ENCODE data around the gene PNLIPRP3.
"Not testable (repeated sequence)": the region's sequence is repeated elsewhere in the genome, so short reads cannot be mapped to it uniquely, and the experiment has no call there.

PNLIPRP3 gene

DNA sequence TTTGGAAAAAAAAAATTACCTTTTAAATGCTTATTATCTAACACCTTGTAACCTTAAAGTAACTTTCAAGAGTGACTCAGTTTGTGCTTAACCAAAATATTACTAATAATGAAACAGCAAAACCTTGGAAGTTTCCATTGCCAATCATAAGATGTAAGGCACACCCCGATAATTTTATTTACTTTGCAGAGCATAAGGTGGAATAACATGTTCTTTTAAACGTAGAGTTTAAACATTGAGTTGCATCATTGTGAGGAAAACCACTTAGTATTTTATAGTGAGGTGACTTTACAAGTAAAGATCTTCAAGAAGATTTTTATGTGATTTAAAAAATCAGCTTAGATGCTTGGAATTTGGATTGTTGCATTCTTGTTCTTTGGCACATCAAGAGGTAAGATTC, at the start of gene PNLIPRP3:
Gene PNLIPRP3 (plus strand): TSS at position 177 of the 400 bp plus-strand sequence. CDS start 166 bp downstream, at position 343.
- no peak for DNase-seq

DNA sequence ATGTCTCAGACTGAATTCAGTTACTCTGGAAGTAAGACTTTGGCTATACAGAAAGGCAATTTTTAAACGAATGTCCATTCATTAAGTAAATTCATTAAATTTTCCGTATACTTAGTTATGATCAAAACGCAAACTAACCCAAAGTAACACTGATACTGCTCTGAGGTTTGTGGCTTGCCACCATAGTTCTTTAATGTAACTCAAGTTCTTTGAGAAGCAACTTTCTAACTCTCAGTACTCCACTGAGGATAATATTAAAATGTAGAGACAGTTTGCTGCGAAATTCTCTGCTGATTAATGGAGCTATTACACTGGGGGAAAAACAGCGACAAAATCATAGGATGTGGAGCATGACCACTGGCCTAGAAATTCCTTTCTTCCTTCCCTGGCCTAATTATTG, 45.4 kb upstream of the PNLIPRP3 start:
- no peak for DNase-seq

DNA sequence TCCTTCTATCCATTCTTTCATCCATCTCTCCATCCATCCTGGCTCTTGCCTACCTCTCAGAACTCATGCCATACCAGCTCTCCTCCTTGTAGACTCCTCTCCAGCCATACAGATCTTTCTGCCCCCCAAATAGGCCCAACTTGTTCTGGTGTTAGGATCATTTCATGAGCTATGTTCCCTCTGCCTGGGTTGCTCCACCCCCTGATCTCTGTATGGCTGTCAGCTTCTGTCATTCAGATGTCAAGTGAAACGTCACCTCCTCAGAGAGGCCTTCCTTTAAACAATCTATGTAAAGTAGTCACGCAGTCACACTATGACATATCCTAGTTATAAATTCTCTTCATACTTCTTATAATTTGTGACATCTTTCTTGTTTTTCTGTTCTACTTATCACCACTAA, 42.3 kb upstream of the PNLIPRP3 start:
- DNase-seq: no peak

- DNase-seq: peak; percentile 5
These were observed 41.4 kb upstream of the PNLIPRP3 start for GRCh38 chr10:116385994-116386809.

- not testable (repeated sequence) for DNase-seq
These were observed 34.3 kb upstream of the PNLIPRP3 start for GRCh38 chr10:116393246-116393831.

DNA sequence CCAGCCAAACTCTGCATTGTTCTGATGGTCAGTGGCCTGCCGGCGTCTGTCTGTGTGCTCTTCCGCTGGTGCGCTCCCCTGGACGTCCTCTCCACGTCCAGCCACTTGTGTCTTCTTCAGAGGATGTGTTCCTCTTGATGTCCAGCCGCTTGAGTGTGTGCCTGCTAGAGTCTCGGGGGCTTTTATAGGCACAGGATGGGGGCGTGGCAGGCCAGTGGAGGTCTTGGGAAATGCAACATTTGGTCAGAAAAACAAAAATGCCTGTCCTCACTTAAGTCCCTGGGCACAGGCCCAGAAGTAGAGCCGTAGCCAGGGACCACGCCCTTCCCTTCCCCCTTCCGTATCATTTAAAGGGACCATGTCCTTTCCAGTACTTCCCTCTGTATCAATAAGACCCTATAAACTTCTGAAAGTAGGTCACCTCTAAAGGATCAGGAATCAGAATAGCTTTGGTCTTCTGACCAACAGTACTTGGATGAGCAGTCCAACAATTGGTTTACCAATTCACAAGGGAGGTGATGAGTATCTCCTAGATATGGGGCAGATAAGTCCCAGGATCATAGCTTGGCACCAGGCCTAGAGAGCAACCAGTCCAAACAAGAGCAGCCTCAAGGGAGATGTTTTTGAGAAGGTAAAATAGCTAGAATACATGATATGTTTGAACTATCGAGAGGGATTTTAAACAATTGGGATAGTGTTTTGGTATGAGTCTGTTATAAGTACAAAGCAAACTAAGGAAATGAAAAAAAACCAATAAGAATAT, 32.2 kb upstream of the PNLIPRP3 start:
- no peak for DNase-seq

- DNase-seq: no peak
These were observed 29.4 kb upstream of the PNLIPRP3 start for GRCh38 chr10:116398224-116398623.

GRCh38 chr10:116402858-116403257, 24.8 kb upstream of the PNLIPRP3 start:
- no peak for DNase-seq

DNA sequence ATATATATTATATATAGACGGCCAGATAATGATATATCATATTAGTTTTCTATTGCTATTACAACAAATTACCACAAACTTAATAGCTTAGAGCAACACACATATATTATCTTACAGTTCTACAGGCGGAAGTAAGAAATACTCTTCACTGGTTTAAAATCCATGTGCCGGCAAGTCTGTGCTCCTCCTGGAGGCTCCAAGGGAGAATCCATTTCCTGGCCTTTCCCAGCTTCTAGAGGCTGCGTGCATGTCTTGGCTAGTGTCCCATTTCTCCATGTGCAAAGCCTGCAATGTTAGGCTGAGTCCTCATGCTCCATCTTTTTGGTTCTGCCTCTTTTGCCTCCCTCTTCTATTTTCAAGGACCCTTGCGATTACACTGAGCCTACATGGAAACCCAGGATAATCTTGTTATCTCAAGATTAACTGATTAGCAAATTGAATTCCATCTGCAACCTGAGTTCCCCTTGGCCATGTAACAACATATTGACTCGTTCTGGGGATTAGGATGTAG, 23.9 kb upstream of the PNLIPRP3 start:
- no peak for DNase-seq

DNA sequence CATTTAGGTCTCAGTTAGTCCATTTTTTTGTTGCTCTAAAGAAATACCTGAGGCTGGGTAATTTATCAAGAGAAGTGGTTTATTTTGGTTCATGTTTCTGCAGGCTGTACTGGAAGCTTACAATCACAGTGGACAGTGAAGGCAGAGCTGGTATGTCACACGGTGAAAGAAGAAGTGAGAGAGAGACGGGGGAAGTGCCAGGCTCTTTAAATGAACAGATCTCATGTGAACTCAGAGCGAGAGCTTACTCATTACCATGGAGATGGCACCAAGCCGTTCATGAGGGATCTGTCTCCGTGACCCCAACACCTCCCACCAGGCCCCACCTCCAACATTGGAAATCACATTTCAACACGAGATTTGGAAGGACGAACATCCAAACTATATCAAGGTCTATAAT, 18.9 kb upstream of the PNLIPRP3 start:
- no peak for DNase-seq

GRCh38 chr10:116410351-116410750, 17.3 kb upstream of the PNLIPRP3 start:
- no peak for DNase-seq

DNA sequence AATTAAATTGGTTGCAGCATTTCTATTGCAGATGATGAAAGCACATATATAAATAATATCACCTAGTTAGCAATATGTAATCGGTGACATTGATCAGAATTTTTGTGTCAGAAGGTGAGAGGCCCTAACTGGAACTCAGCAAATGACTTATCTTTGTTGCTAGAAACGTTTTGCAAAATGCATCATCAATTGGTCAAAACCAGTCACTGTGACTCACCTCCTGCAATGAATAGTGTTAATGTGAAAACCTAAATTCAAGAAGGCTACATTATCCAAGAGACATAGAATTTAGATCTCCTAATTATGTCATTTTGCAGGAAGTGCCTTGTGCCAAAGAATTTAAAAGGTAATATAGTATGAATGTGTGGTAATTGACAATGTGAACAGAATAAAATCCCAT, 9.8 kb upstream of the PNLIPRP3 start:
- DNase-seq: no peak

DNA sequence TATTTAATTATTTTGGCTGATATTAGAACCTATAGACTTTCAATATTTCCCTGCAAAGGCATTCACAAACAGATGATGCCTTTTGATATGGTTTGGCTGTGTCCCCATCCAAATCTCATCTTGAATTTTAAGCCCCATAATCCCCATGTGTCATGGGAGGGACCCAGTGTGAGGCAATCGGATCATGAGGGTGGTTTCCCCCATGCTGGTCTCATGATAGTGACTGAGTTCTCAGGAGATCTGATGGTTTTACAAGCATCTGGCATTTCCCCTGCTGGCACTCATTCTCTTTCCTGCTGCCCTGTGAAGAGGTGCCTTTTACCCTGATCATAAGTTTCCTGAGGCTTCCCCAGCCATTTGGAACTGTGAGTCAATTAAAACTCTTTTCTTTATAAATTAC, 9.3 kb upstream of the PNLIPRP3 start:
- no peak for DNase-seq

GRCh38 chr10:116421815-116422214, 5.8 kb upstream of the PNLIPRP3 start:
- no peak for DNase-seq

- DNase-seq: no peak
These were observed 1.8 kb downstream of the PNLIPRP3 start for GRCh38 chr10:116429288-116429977.

DNA sequence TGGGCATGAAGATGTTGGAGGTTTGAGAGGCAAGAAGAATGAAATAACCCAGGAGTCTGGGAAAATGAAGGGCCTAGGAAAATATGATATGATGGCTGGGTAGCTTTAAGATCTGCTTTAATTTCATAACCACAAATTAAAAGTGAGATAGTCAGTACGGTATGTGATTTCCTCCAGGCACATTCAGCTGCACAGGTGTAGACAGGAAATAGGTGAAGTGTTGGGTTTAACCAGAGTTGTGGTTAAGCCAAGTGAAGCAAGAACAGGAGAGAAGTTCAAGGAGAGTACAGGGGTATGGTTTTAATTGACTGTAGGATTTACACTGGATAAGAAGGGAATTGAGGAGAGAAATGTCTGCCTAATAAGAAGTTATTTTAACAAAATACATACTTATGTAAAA, 2.6 kb downstream of the PNLIPRP3 start:
- no peak for DNase-seq

GRCh38 chr10:116431598-116431997, 4.0 kb downstream of the PNLIPRP3 start:
- no peak for DNase-seq

DNA sequence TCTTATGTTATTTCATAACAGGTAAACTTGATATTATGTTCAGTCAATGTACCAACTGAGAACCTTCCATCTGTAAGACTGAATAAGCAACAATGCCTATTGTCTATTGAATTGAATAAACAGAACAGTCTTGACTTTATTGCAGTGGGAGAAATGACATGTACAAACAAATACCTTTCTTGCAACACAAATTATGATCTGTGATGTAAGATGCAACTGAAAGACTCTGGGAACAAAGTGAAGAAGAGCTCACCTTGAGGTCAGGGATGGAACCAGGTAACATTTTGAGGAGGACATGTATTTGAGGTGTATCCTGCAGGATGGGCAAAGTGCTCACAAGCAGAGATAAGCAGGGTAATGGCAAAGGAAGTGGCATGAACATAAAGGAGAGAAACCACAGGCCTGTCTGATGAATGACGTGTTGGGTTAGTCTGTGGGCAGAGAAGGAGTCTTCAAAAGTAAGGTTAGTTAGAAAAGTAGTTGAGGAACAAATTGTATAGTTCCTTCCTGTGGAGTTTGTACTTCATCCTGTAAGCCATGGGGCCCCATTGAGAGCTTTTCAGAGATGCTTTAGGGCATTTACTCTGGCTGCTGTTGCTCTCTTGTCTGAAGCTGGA, 9.5 kb downstream of the PNLIPRP3 start:
- no peak for DNase-seq

DNA sequence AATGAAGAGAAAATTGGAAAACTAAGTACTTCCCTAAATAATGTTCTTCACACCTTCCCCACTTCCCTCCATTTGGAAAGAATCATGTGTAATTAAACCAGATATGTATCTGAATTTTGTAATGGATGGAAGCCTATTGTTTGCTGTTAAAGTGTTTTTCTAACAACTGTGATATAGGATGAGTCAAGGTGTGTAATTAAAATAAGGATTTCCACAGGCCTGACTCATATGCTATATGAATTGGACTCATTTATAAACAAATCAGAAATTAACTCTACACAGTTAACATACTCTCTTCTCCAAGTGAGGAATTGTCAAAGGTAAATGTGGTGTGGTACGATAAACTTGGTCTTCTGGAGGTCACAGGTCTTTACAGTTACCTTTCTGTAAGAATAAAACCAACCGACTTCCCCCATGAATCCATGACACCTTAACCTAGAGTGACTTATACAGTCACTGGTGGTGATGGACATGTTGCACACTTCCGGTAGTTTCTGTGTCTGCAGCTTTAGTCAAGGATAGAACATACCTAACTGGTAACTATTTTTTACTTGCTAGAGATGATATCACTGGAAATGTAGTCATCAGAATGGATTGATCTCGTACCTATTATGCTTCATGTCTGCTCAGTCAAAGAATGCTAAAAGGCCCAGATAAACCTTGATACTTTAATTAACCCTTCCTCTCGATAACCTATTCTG, 12.8 kb downstream of the PNLIPRP3 start:
- no peak for DNase-seq

DNA sequence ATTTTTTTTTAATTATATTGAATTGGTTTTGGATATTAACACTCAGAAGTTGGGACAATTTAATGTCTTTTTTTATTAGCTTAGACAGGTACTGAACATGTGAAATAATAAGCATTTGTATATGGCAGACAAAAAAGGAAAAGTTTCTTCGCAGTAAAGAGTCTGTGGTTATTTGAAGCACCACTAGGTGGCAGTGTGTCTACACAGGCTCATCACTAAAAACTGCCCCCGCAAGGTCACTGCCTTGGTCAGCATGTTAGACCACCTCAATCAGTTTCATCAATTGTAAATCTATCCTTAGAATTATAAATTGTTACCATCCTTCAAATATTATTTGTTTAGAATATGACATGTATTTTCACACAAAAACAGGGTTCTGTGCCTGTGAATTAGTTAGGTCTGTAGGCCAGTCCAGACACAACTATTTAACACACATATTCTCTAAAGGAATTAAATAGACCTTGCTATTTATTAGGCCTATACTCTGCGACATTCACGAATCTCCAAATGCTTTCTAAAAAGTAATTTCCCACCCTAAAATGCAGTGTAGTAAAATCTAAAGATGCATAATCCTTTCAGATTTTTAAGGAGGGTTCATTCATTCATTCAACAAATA, 17.0 kb downstream of the PNLIPRP3 start:
- no peak for DNase-seq

GRCh38 chr10:116450861-116451260, 23.2 kb downstream of the PNLIPRP3 start:
- DNase-seq: no peak
